ENCODE measurements around the gene PDCD2L. TPM values are rescaled to one million over a fixed set of nuclear protein-coding genes. Genes with fewer than 3 reads are reported as not detected.
A peak's percentile ranks its signal among the peaks of the same experiment; 100 is the strongest.

PDCD2L gene
- total and polyA plus RNA-seq, 2 of the 8 experiments (the other 6 are each of a cell fraction or from before 2014, with no cell fraction given) = 51.5 to 78.1 TPM

- no peak overlapping the region for H3K23ac ChIP-seq (ENCODE audit: insufficient read length)
- peaks cover 4% of the 10 kb centered on the region for H3K79me1 ChIP-seq (ENCODE audit: low read depth, low read length)
- POLR2A ChIA-PET (ENCODE audit: partially characterized antibody) = interaction anchor here (0.9 to 1.6 kb wide), 4 partner anchors 24 to 248 kb away, joined by 3 to 7 read pairs (median 4); partner anchors contain the start of genes GPI and ZNF302
- no peak overlapping the region for H2BK120ac ChIP-seq (replicated peaks; ENCODE audit: low read depth, low read length)
- H3K4me1 ChIP-seq (replicated peaks in 1 of 4; ENCODE audit: control insufficient read depth in 3 of 4, insufficient read depth in 4 of 4, low read length in 3 of 4) = peaks cover 0 to 2% (median 0%) of the 10 kb centered on the region in 4 experiments; a peak in 1 of 7 replicates
- H3K4me2 ChIP-seq (ENCODE audit: insufficient read depth in 1 of 2, low read depth in 2 of 2, low read length in 2 of 2) = peak overlapping the region; percentile 66 to 77; a peak in 3 of 4 replicates
- no peak overlapping the region for H2AK5ac ChIP-seq (ENCODE audit: low read depth, low read length)
- H3K56ac ChIP-seq (replicated peaks; ENCODE audit: insufficient read length, low read depth, low read length) = no peak overlapping the region
- 80% methylated on average over 9 of the region's 9 CpGs; no CpG with 5 or more reads in 1 of the 2 experiments for WGBS, 2 experiments (ENCODE audit: extremely low coverage in 1 of 2, insufficient coverage in 1 of 2, insufficient read length in 1 of 2, insufficient replicate concordance in 2 of 2, low coverage in 1 of 2, low lambda C conversion rate in 2 of 2, missing lambda C conversion rate in 1 of 2)
- H3K36me3 ChIP-seq (ENCODE audit: control insufficient read depth in 2 of 4, insufficient read depth in 4 of 4, low read length in 3 of 4) = peaks cover 2 to 45% (median 17%) of the 10 kb centered on the region in 4 experiments; a peak in 7 of 8 replicates
- no peak overlapping the region for H2BK15ac ChIP-seq (ENCODE audit: low read length)
- no peak overlapping the region for H3K27ac ChIP-seq (ENCODE audit: low read depth, low read length)
- no peak overlapping the region for H4K91ac ChIP-seq (replicated peaks; ENCODE audit: insufficient read length, low read length)
- peak overlapping the region; percentile 87 to 100 (median 100); a peak in 7 of 8 replicates for H3K4me3 ChIP-seq (ENCODE audit: extremely low read depth in 1 of 4, insufficient read depth in 2 of 4, low read depth in 3 of 4, low read length in 4 of 4)
- no peak overlapping the region for H3K14ac ChIP-seq (ENCODE audit: insufficient read length)
- H2BK20ac ChIP-seq (ENCODE audit: low read length) = no peak overlapping the region
- no peak overlapping the region for H3K18ac ChIP-seq (ENCODE audit: extremely low read depth, low read length)
- H3K9ac ChIP-seq (replicated peaks in 1 of 4; ENCODE audit: extremely low read depth in 1 of 4, low read depth in 3 of 4, low read length in 3 of 4) = no peak overlapping the region
- no peaks in the 10 kb centered on the region for H3K9me3 ChIP-seq (ENCODE audit: insufficient read depth in 2 of 2, low read depth in 1 of 2, low read length in 1 of 2)
- H3K27me3 ChIP-seq (replicated peaks in 1 of 4; ENCODE audit: control insufficient read depth in 3 of 4, extremely low read depth in 1 of 4, insufficient read depth in 3 of 4, low read length in 3 of 4) = no peaks in the 10 kb centered on the region
- H2BK12ac ChIP-seq (ENCODE audit: low read depth, low read length) = no peak overlapping the region
- no peak overlapping the region for H2AFZ ChIP-seq (ENCODE audit: low read length)
- CTCF ChIA-PET (ENCODE audit: partially characterized antibody) = interaction anchor here (1.1 to 1.6 kb wide), 2 partner anchors 13 to 43 kb away, joined by 3 to 4 read pairs; no protein-coding TSS in a partner anchor
- no peak for DNase-seq (ENCODE audit: low read depth in 1 of 2, low spot score in 2 of 2)
- no peak overlapping the region for H3K4ac ChIP-seq (replicated peaks; ENCODE audit: insufficient read length, low read depth, low read length)
- H4K5ac ChIP-seq (ENCODE audit: insufficient read length, low read depth, low read length) = no peak overlapping the region
- H3K79me2 ChIP-seq (ENCODE audit: control insufficient read depth in 1 of 2, insufficient read depth in 2 of 2, low read length in 2 of 2) = peaks cover 32 to 61% of the 10 kb centered on the region in 2 experiments
- 0 out of 2 replicates have a peak, but pooled peaks cover 3% of the 10 kb centered on the region for H3K23me2 ChIP-seq (ENCODE audit: low read depth, low read length)
- H4K8ac ChIP-seq (ENCODE audit: extremely low read depth, insufficient read depth, low read length) = no peak overlapping the region
- H2BK5ac ChIP-seq (ENCODE audit: low read depth, low read length) = no peak overlapping the region
- FAIRE-seq = no peak
- H4K20me1 ChIP-seq (replicated peaks in 1 of 2; ENCODE audit: control insufficient read depth in 1 of 2, insufficient read depth in 2 of 2, low read length in 2 of 2) = peaks cover 14 to 17% of the 10 kb centered on the region in 2 experiments
- TF ChIP-seq SAP30 (IDR thresholded peaks at IDR 0.05; ENCODE audit: insufficient read depth, insufficient replicate concordance, low read length) (no peak), MAFK (IDR thresholded peaks at IDR 0.05; ENCODE audit: low read depth, low read length) (no peak), HDAC2 (IDR thresholded peaks at IDR 0.05; ENCODE audit: borderline replicate concordance in 1 of 2, low read depth in 2 of 2, low read length in 2 of 2) (no peak), YY1 (IDR thresholded peaks at IDR 0.05; ENCODE audit: low read depth, low read length) (no peak), RFX5 (IDR thresholded peaks at IDR 0.05; ENCODE audit: borderline replicate concordance, low read depth, low read length) (no peak)
Measured at GRCh38 chr19:34429553-34429952, 25.4 kb downstream of the PDCD2L start.
